ENCODE measurements around the gene PHF21A.

PHF21A gene

GRCh38 chr11:46063138-46063537 is 58.1 kb downstream of the PHF21A start:
- Histone ChIP-seq H3F3A (ENCODE audit: insufficient read depth) (no peaks in the 10 kb centered on the region), H3K9ac (ENCODE audit: low read length) (no peak overlapping the region), H3K4me2 (ENCODE audit: low read depth, low read length, poor library complexity, severe bottlenecking) (no peak overlapping the region), H3K9me3 (ENCODE audit: insufficient read depth, low read length) (no peaks in the 10 kb centered on the region), H2AFZ (ENCODE audit: low read depth, low read length, severe bottlenecking) (no peak overlapping the region), H3K4me3 (ENCODE audit: insufficient read depth, low read length, poor library complexity, severe bottlenecking) (no peak overlapping the region), H3K27ac (ENCODE audit: low read depth, low read length) (no peak overlapping the region), H4K20me1 (ENCODE audit: low read depth, low read length) (no peaks in the 10 kb centered on the region), H3K36me3 (ENCODE audit: low read length) (peaks cover 3% of the 10 kb centered on the region; the same call in 1 of the 2 replicates), H3K27me3 (ENCODE audit: low read length) (no peaks in the 10 kb centered on the region), H3K9me2 (replicated peaks; ENCODE audit: insufficient read depth, low read length) (no peaks in the 10 kb centered on the region), H3K79me2 (ENCODE audit: insufficient read depth, low read length) (no peaks in the 10 kb centered on the region)
- TF ChIP-seq CTCF (IDR thresholded peaks at IDR 0.05; ENCODE audit: insufficient read depth, low read length, poor library complexity, severe bottlenecking) (no peak), EZH2phosphoT487 (conservative IDR thresholded peaks at IDR 0.05; ENCODE audit: low read length) (no peak)

GRCh38 chr11:46060013-46060412 is 61.2 kb downstream of the PHF21A start:
- Histone ChIP-seq H3K4me2 (ENCODE audit: low read depth, low read length, poor library complexity, severe bottlenecking) (no peak overlapping the region), H3K79me2 (ENCODE audit: insufficient read depth, low read length) (no peaks in the 10 kb centered on the region), H4K20me1 (ENCODE audit: low read depth, low read length) (no peaks in the 10 kb centered on the region), H3K9ac (ENCODE audit: low read length) (no peak overlapping the region), H3K9me2 (replicated peaks; ENCODE audit: insufficient read depth, low read length) (no peaks in the 10 kb centered on the region), H3F3A (ENCODE audit: insufficient read depth) (no peaks in the 10 kb centered on the region), H3K27me3 (ENCODE audit: low read length) (no peaks in the 10 kb centered on the region), H3K9me3 (ENCODE audit: insufficient read depth, low read length) (no peaks in the 10 kb centered on the region), H2AFZ (ENCODE audit: low read depth, low read length, severe bottlenecking) (no peak overlapping the region), H3K4me3 (ENCODE audit: insufficient read depth, low read length, poor library complexity, severe bottlenecking) (no peak overlapping the region), H3K27ac (ENCODE audit: low read depth, low read length) (no peak overlapping the region), H3K36me3 (ENCODE audit: low read length) (no peaks in the 10 kb centered on the region; the same call in 1 of the 2 replicates)
- TF ChIP-seq CTCF (IDR thresholded peaks at IDR 0.05; ENCODE audit: insufficient read depth, low read length, poor library complexity, severe bottlenecking) (no peak), EZH2phosphoT487 (conservative IDR thresholded peaks at IDR 0.05; ENCODE audit: low read length) (no peak)

GRCh38 chr11:46057489-46057888 is 63.8 kb downstream of the PHF21A start:
- no peak overlapping the region for H2AFZ ChIP-seq (ENCODE audit: low read depth, low read length, severe bottlenecking)
- H3K9me2 ChIP-seq (replicated peaks; ENCODE audit: insufficient read depth, low read length): no peaks in the 10 kb centered on the region
- H3K36me3 ChIP-seq (ENCODE audit: low read length): no peaks in the 10 kb centered on the region
- H3K9me3 ChIP-seq (ENCODE audit: insufficient read depth, low read length): no peaks in the 10 kb centered on the region
- no peak overlapping the region for H3K27ac ChIP-seq (ENCODE audit: low read depth, low read length)
- H3F3A ChIP-seq (ENCODE audit: insufficient read depth): no peaks in the 10 kb centered on the region
- H3K79me2 ChIP-seq (ENCODE audit: insufficient read depth, low read length): no peaks in the 10 kb centered on the region
- H3K27me3 ChIP-seq (ENCODE audit: low read length): no peaks in the 10 kb centered on the region
- no peak overlapping the region for H3K9ac ChIP-seq (ENCODE audit: low read length)
- no peak for TF ChIP-seq CTCF (IDR thresholded peaks at IDR 0.05; ENCODE audit: insufficient read depth, low read length, poor library complexity, severe bottlenecking)
- TF ChIP-seq EZH2phosphoT487 (conservative IDR thresholded peaks at IDR 0.05; ENCODE audit: low read length): no peak
- no peak overlapping the region for H3K4me3 ChIP-seq (ENCODE audit: insufficient read depth, low read length, poor library complexity, severe bottlenecking)
- H4K20me1 ChIP-seq (ENCODE audit: low read depth, low read length): no peaks in the 10 kb centered on the region
- no peak overlapping the region for H3K4me2 ChIP-seq (ENCODE audit: low read depth, low read length, poor library complexity, severe bottlenecking)
